GM12878 (cell line): Measurements from ENCODE around the gene ASCC1. TPM values are rescaled to one million over a fixed set of nuclear protein-coding genes. Genes with fewer than 3 reads are reported as not detected.

Source experiments
- ATAC-seq: fragments of 200-7000 bp; cut with Tn5 transposase; 3 replicates; pipeline ENCODE4 v1.9.1; 2020; ENCODE audit warnings: mild to moderate bottlenecking, moderate library complexity
- BruUV-seq: library from RNA; stranded (reverse); fragments of 400-500 nt; replicated peaks from 2 replicates; lab custom pipeline; 2021; lab: Mats Ljungman, UMichigan
- CTCF ChIA-PET: fragments of 300-600 bp; sonication (Branson Sonifier 250); formaldehyde crosslinking; extraction: SDS; loops from one replicate; lab custom pipeline; 2021; ENCODE audit warnings: inconsistent platforms; lab: Yijun Ruan, JAX
- POLR2A ChIA-PET: fragments of 350-600 bp; formaldehyde crosslinking; extraction: SDS; loops from one replicate; lab custom pipeline; 2021; ENCODE audit warnings: inconsistent platforms; lab: Charles Lee
- RAD21 ChIA-PET: fragments of 300-600 bp; sonication (Branson Sonifier 250); formaldehyde crosslinking; loops from one replicate; lab custom pipeline; 2023; ENCODE audit warnings: antibody characterized with exemption; ENCODE audit not compliant: unreplicated experiment; lab: Charles Lee
- SMC1A ChIA-PET: fragments of 300-600 bp; sonication (Branson Sonifier 250); formaldehyde crosslinking; loops from one replicate; lab custom pipeline; 2023; ENCODE audit not compliant: unreplicated experiment, uncharacterized antibody; lab: Charles Lee
- DNase-seq: peaks from one replicate; pipeline ENCODE4 v3.0.0-alpha.2; 2011; ENCODE audit warnings: low read depth, low spot score
- FAIRE-seq: peaks from 3 replicates; lab custom pipeline; 2011; peaks lifted over from hg19 to GRCh38; lab: Jason Lieb, UNC
- H2AFZ ChIP-seq: 2 replicates; pipeline ENCODE4 v1.6.0; 2011; ENCODE audit warnings: low read depth, low read length, control low read depth; ENCODE audit not compliant: control insufficient read depth
- H3K27ac ChIP-seq: 2 replicates; pipeline ENCODE4 v1.5.1; 2011; ENCODE audit warnings: control low read depth; ENCODE audit not compliant: control insufficient read depth, insufficient read depth
- H3K27me3 ChIP-seq, 2 experiments: replicated peaks in 1 of 2; 2 replicates each; pipeline versions ENCODE4 v1.6.0 to v1.6.1; 2011; ENCODE audit warnings: low read length in 1 of 2; ENCODE audit not compliant: control insufficient read depth in 2 of 2, insufficient read depth in 2 of 2
- H3K36me3 ChIP-seq, 2 experiments: 2 replicates each; pipeline ENCODE4 v1.5.1; 2011; ENCODE audit warnings: low read length in 1 of 2; ENCODE audit not compliant: control insufficient read depth in 2 of 2, insufficient read depth in 2 of 2
- H3K4me1 ChIP-seq: 2 replicates; pipeline ENCODE4 v1.6.1; 2011; ENCODE audit warnings: mild to moderate bottlenecking, low read length, moderate library complexity, mixed read lengths; ENCODE audit not compliant: control insufficient read depth, insufficient read depth
- H3K4me2 ChIP-seq: 2 replicates; pipeline ENCODE4 v1.6.0; 2011; ENCODE audit warnings: control low read depth; ENCODE audit not compliant: control insufficient read depth, insufficient read depth
- H3K4me3 ChIP-seq: fragments of 200-600 bp; sonication (generic); 2 replicates; pipeline ENCODE4 v1.5.1; 2016
- H3K79me2 ChIP-seq: 2 replicates; pipeline ENCODE4 v1.6.0; 2011; ENCODE audit warnings: low read length; ENCODE audit not compliant: control insufficient read depth, insufficient read depth
- H3K9ac ChIP-seq: 2 replicates; pipeline ENCODE4 v1.8.0; 2011; ENCODE audit warnings: low read length, control low read depth, mixed read lengths; ENCODE audit not compliant: control insufficient read depth, insufficient read depth
- H3K9me3 ChIP-seq: replicated peaks from 3 replicates; pipeline ENCODE4 v1.5.1; 2011; ENCODE audit warnings: mild to moderate bottlenecking, low read length; ENCODE audit not compliant: control insufficient read depth, insufficient read depth
- H4K20me1 ChIP-seq: 2 replicates; pipeline ENCODE4 v1.6.0; 2011; ENCODE audit not compliant: control insufficient read depth, insufficient read depth
- CHD2 ChIP-seq: IDR thresholded peaks from 2 replicates; pipeline ENCODE4 v1.6.1; 2011; ENCODE audit warnings: low read depth, low read length, improper control_type of control experiment, borderline replicate concordance
- CHD4 ChIP-seq: fragments of 200-600 bp; sonication (generic); IDR thresholded peaks from 2 replicates; pipeline ENCODE4 v1.6.1; 2016; ENCODE audit warnings: mild to moderate bottlenecking
- EGR1 ChIP-seq, 2 experiments: IDR thresholded peaks; 1 replicate in 1 of 2; 2 replicates in 1 of 2; pipeline ENCODE4 v1.6.1; 2011 to 2012; ENCODE audit warnings: low read depth in 2 of 2, low read length in 2 of 2, borderline replicate concordance in 1 of 2, mild to moderate bottlenecking in 1 of 2, moderate library complexity in 1 of 2
- EZH2 ChIP-seq: IDR thresholded peaks from 2 replicates; pipeline ENCODE4 v1.6.1; 2012; ENCODE audit warnings: low read depth, mild to moderate bottlenecking, control low read depth, inconsistent platforms, low read length, borderline replicate concordance; ENCODE audit not compliant: control insufficient read depth
- HDAC6 ChIP-seq: fragments of 200-600 bp; sonication (generic); IDR thresholded peaks from one replicate; pipeline ENCODE4 v1.8.0; 2017; ENCODE audit warnings: antibody characterized with exemption; ENCODE audit not compliant: unreplicated experiment
- KAT2A ChIP-seq: conservative IDR thresholded peaks from 2 replicates; pipeline ENCODE4 v1.6.1; 2011; ENCODE audit warnings: low read depth, low read length; ENCODE audit not compliant: control insufficient read depth
- NR2C1 ChIP-seq: fragments of 450-650 bp; IDR thresholded peaks from 2 replicates; pipeline ENCODE4 v1.6.1; 2017; ENCODE audit warnings: antibody characterized with exemption, mild to moderate bottlenecking, moderate library complexity
- NR2C2 ChIP-seq: IDR thresholded peaks from 2 replicates; pipeline ENCODE4 v1.6.1; 2011; ENCODE audit warnings: borderline replicate concordance, low read depth; ENCODE audit not compliant: control insufficient read depth, insufficient read length
- NRF1 ChIP-seq: conservative IDR thresholded peaks from 2 replicates; pipeline ENCODE4 v1.6.1; 2011; ENCODE audit warnings: mild to moderate bottlenecking, low read depth, low read length, improper control_type of control experiment
- PBX3 ChIP-seq: IDR thresholded peaks from 2 replicates; pipeline ENCODE4 v1.6.1; 2011; ENCODE audit warnings: mild to moderate bottlenecking, low read depth, low read length, moderate library complexity; ENCODE audit not compliant: insufficient replicate concordance
- POLR2AphosphoS5 ChIP-seq: IDR thresholded peaks from 2 replicates; pipeline ENCODE4 v1.6.1; 2011; ENCODE audit warnings: mild to moderate bottlenecking, low read length, inconsistent platforms
- STAT3 ChIP-seq: IDR thresholded peaks from 2 replicates; pipeline ENCODE4 v1.6.1; 2011; ENCODE audit warnings: low read depth, low read length, improper control_type of control experiment
- TCF3 ChIP-seq: IDR thresholded peaks from 2 replicates; pipeline ENCODE4 v1.6.1; 2012; ENCODE audit warnings: low read depth, mild to moderate bottlenecking, low read length, borderline replicate concordance; ENCODE audit not compliant: insufficient read depth
- USF2 ChIP-seq: IDR thresholded peaks from 2 replicates; pipeline ENCODE4 v1.6.1; 2011; ENCODE audit warnings: low read depth, low read length, improper control_type of control experiment, borderline replicate concordance
- WRNIP1 ChIP-seq: IDR thresholded peaks from 2 replicates; pipeline ENCODE4 v1.6.1; 2011; ENCODE audit warnings: low read depth, low read length, improper control_type of control experiment, borderline replicate concordance
- ZNF24 ChIP-seq: fragments of 450-650 bp; IDR thresholded peaks from 2 replicates; pipeline ENCODE4 v1.6.1; 2017; ENCODE audit warnings: antibody characterized with exemption, mild to moderate bottlenecking
- WGBS: methylation state at CpG from one replicate; pipeline ENCODE4 v1.1.6; 2016; ENCODE audit warnings: low lambda C conversion rate; ENCODE audit not compliant: insufficient replicate concordance, insufficient coverage; ENCODE audit errors: missing lambda C conversion rate; 5-methylcytosine and 5-hydroxymethylcytosine counted together
- in situ Hi-C: fragments of 300-500 bp; cut with MboI; formaldehyde crosslinking; loops from 9 replicates; pipeline ENCODE4 v1.14.3; 2018; ENCODE audit warnings: mixed read lengths
- intact Hi-C: fragments of 100-400 bp; cut with micrococcal nuclease; formaldehyde crosslinking; loops from one replicate; pipeline ENCODE4 v1.14.2; 2022; ENCODE audit not compliant: unreplicated experiment
- polyA plus RNA-seq, 11 experiments: library from polyadenylated mRNA; depleted of rRNA in 4 of 11; unstranded in 6 of 11; stranded (reverse) in 5 of 11; fragments of >200 nt; fragmentation: Nextera tagmentation in 4 of 11; fragmentation: Illumina TruSeq in 1 of 11; extraction: Ambion mirVana in 4 of 11; extraction: Trizol in 1 of 11; gene quantifications; 1 replicate in 1 of 11; 2 replicates in 10 of 11; pipeline versions ENCODE4 v1.2.1 to v1.2.3, GENCODE V29; 2011 to 2016; ENCODE audit warnings: inconsistent platforms in 2 of 11, missing spikeins in 2 of 11, low read depth in 1 of 11
- total RNA-seq, 4 experiments: library from RNA; depleted of rRNA in 3 of 4; stranded (reverse); fragments of >200 nt in 3 of 4; fragmentation: Illumina TruSeq in 1 of 4; extraction: Trizol in 1 of 4; gene quantifications; 2 replicates each; pipeline versions ENCODE4 v1.2.1 to v1.2.3, GENCODE V29; 2013 to 2021
- TF ChIP-seq, protein P1 (sequence below): fragments of 450-650 bp; IDR thresholded peaks from 2 replicates; pipeline ENCODE4 v1.6.1; 2016; ENCODE audit warnings: mild to moderate bottlenecking

ASCC1 gene
- total and polyA plus RNA-seq, 10 of the 15 experiments (the other 5 are each of a cell fraction or from before 2014, with no cell fraction given), result 23.3 to 80.6 (median 42.8) TPM

DNA sequence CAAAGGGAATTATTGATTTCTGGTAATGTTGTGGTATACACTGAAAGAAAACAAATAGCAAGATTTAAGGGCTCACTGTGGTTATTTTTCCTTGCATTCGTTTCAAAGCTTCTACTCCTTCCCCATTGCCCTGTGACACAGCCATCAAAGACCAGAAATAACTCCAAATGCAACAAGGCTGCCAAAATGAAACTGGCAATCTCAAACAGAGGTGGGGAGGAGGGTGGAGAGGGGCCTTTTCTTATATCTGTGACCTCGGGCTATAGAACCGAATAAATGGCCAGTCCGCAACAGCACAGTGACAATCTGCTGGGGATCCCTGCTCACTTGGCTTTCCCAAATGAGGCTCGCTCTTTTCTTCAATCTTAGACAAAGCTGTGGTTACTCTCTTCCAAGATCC, 110.4 kb downstream of the ASCC1 start:
- BruUV-seq, result no TSS peak
- Histone ChIP-seq H4K20me1 (no peaks in the 10 kb centered on the region), H3K4me2 (no peak overlapping the region), H3K9ac (no peak overlapping the region), H3K4me1 (peaks cover 5% of the 10 kb centered on the region; the same call in 1 of the 2 replicates), H3K4me3 (no peak overlapping the region), H3K36me3 (peaks cover 0 to 22% of the 10 kb centered on the region in 2 experiments; a peak in 3 of 4 replicates), H3K79me2 (no peaks in the 10 kb centered on the region), H3K9me3 (no peaks in the 10 kb centered on the region), H2AFZ (no peak overlapping the region), H3K27me3 (no peaks in the 10 kb centered on the region), H3K27ac (no peak overlapping the region)
- FAIRE-seq, result no peak
- in situ Hi-C loops (no loop called here), intact Hi-C loops (no loop called here)
- 85% methylated on average over 5 of the region's 5 CpGs for WGBS
- ChIA-PET CTCF (interaction anchor here (1.0 to 1.2 kb wide), 2 partner anchors 20 to 57 kb away, joined by 3 read pairs; no protein-coding TSS in a partner anchor), POLR2A (no interaction called here), RAD21 (no interaction called here), SMC1A (interaction anchor here (0.8 kb wide), 1 partner anchor 57 kb away, joined by 3 read pairs; no protein-coding TSS in a partner anchor)
- ATAC-seq, result no peak
- TF ChIP-seq CHD4 (no peak), POLR2AphosphoS5 (no peak), TCF3 (no peak), NR2C2 (no peak), CHD2 (no peak), HDAC6 (no peak), WRNIP1 (no peak), NR2C1 (no peak), EGR1 (IDR thresholded peaks at IDR 0.05; ENCODE audit: borderline replicate concordance in 1 of 2, low read depth in 2 of 2, low read length in 2 of 2) (no peak), PBX3 (no peak), ZNF24 (no peak), STAT3 (no peak), EZH2 (no peak), KAT2A (no peak), USF2 (no peak), NRF1 (no peak)
- TF ChIP-seq, protein P1, sequence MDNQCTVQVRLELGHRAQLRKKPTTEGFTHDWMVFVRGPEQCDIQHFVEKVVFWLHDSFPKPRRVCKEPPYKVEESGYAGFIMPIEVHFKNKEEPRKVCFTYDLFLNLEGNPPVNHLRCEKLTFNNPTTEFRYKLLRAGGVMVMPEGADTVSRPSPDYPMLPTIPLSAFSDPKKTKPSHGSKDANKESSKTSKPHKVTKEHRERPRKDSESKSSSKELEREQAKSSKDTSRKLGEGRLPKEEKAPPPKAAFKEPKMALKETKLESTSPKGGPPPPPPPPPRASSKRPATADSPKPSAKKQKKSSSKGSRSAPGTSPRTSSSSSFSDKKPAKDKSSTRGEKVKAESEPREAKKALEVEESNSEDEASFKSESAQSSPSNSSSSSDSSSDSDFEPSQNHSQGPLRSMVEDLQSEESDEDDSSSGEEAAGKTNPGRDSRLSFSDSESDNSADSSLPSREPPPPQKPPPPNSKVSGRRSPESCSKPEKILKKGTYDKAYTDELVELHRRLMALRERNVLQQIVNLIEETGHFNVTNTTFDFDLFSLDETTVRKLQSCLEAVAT, result no peak
- DNase-seq, result no peak
